ENCODE measurements around the gene PLCB2. TPM values are rescaled to one million over a fixed set of nuclear protein-coding genes. Genes with fewer than 3 reads are reported as not detected.
A peak's percentile ranks its signal among the peaks of the same experiment; 100 is the strongest.

Gene PLCB2
- total and polyA plus RNA-seq, 9 of the 15 experiments (the other 6 are each of a cell fraction or from before 2014, with no cell fraction given), result 0.37 to 12.3 (median 8.0) TPM

GRCh38 chr15:40323239-40323952 lies 15.7 kb upstream of the PLCB2 start, which contains the start of gene INAFM2 (continued):
- TF ChIP-seq ZBTB40 (IDR thresholded peaks at IDR 0.05) (no peak), ZBTB40 (CRISPR knock-in tag; IDR thresholded peaks at IDR 0.05) (peak; percentile 61; the same call in 1 of the 2 replicates), NR4A1 (CRISPR knock-in tag; IDR thresholded peaks at IDR 0.05) (no peak), NR4A1 (tag; IDR thresholded peaks at IDR 0.05) (no peak), ZNF766 (CRISPR knock-in tag; conservative IDR thresholded peaks at IDR 0.05) (no peak), CUX1 (CRISPR knock-in tag; IDR thresholded peaks at IDR 0.05) (no peak), STAT5B (CRISPR knock-in tag; IDR thresholded peaks at IDR 0.05) (no peak), SAFB (IDR thresholded peaks at IDR 0.05; ENCODE audit: borderline replicate concordance, low read depth, low read length) (no peak), ZNF586 (CRISPR knock-in tag; conservative IDR thresholded peaks at IDR 0.05) (no peak), EWSR1 (IDR thresholded peaks at IDR 0.05; ENCODE audit: borderline replicate concordance, low read depth, partially characterized antibody) (no peak), HDAC8 (tag; IDR thresholded peaks at IDR 0.05) (no peak), CHD1 (IDR thresholded peaks at IDR 0.05; ENCODE audit: low read length) (no peak), SNRNP70 (optimal IDR thresholded peaks at IDR 0.05; ENCODE audit: low read depth, low read length) (no peak), SNAPC5 (CRISPR knock-in tag; IDR thresholded peaks at IDR 0.05) (no peak)
